ENCODE data around the gene ARHGAP8.

Gene ARHGAP8

DNA sequence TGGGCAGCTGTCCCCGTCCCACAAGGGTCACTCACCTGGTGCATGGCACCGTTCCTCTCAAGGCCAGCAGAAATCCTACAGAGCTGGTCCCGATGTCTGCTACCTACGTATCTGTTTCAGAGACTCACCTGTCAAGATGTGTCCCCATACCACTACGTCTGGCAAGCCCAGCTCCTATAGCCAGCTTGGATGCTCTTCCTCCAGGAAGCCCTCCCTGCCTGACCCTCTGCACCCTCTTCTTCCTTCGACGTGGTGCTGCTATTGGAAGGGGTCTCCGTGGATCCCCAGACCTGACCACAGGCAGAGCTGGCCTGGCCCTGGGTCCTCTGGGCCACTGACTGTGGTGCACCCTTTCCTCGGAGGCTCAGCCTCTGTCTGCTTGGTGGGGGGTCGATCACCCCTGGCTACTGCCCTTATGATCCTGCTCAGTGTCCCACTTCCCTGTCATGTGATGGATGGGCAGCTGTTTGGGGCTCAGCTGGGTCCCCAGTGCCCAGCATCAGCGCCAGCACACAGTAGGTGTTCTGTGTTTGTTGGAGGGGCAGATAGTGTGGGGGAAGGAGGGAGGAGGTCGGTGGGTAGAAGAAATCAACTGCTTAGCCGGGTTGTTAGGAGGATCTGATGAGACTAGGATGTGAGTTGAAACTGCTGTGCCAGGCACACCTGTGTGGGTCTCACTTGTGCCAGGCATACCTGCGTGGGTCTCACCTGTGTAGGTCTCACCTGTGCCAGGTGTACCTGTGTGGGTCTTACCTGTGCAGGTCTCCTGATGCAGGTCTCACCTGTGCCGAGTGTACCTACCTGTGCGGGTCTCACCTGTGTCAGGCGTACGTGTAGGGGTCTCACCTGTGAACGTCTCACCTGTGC is 21.7 kb upstream of the ARHGAP8 start:
- no peak for DNase-seq (ENCODE audit: low read depth in 1 of 2, low spot score in 1 of 2)
- H3K27ac ChIP-seq (replicated peaks): no peak overlapping the region
- TF ChIP-seq, protein P1, sequence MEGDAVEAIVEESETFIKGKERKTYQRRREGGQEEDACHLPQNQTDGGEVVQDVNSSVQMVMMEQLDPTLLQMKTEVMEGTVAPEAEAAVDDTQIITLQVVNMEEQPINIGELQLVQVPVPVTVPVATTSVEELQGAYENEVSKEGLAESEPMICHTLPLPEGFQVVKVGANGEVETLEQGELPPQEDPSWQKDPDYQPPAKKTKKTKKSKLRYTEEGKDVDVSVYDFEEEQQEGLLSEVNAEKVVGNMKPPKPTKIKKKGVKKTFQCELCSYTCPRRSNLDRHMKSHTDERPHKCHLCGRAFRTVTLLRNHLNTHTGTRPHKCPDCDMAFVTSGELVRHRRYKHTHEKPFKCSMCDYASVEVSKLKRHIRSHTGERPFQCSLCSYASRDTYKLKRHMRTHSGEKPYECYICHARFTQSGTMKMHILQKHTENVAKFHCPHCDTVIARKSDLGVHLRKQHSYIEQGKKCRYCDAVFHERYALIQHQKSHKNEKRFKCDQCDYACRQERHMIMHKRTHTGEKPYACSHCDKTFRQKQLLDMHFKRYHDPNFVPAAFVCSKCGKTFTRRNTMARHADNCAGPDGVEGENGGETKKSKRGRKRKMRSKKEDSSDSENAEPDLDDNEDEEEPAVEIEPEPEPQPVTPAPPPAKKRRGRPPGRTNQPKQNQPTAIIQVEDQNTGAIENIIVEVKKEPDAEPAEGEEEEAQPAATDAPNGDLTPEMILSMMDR (IDR thresholded peaks at IDR 0.05; ENCODE audit: insufficient read depth, low read length): no peak
- TF ChIP-seq POLR2AphosphoS5 (IDR thresholded peaks at IDR 0.05; ENCODE audit: low read depth) (no peak), GABPA (IDR thresholded peaks at IDR 0.05; ENCODE audit: low read depth) (no peak), SPI1 (IDR thresholded peaks at IDR 0.05; ENCODE audit: borderline replicate concordance, low read depth) (no peak)
- TF ChIP-seq, protein P2, sequence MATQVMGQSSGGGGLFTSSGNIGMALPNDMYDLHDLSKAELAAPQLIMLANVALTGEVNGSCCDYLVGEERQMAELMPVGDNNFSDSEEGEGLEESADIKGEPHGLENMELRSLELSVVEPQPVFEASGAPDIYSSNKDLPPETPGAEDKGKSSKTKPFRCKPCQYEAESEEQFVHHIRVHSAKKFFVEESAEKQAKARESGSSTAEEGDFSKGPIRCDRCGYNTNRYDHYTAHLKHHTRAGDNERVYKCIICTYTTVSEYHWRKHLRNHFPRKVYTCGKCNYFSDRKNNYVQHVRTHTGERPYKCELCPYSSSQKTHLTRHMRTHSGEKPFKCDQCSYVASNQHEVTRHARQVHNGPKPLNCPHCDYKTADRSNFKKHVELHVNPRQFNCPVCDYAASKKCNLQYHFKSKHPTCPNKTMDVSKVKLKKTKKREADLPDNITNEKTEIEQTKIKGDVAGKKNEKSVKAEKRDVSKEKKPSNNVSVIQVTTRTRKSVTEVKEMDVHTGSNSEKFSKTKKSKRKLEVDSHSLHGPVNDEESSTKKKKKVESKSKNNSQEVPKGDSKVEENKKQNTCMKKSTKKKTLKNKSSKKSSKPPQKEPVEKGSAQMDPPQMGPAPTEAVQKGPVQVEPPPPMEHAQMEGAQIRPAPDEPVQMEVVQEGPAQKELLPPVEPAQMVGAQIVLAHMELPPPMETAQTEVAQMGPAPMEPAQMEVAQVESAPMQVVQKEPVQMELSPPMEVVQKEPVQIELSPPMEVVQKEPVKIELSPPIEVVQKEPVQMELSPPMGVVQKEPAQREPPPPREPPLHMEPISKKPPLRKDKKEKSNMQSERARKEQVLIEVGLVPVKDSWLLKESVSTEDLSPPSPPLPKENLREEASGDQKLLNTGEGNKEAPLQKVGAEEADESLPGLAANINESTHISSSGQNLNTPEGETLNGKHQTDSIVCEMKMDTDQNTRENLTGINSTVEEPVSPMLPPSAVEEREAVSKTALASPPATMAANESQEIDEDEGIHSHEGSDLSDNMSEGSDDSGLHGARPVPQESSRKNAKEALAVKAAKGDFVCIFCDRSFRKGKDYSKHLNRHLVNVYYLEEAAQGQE (IDR thresholded peaks at IDR 0.05; ENCODE audit: insufficient replicate concordance, low read depth): no peak
- H3K27me3 ChIP-seq (ENCODE audit: insufficient read depth, poor library complexity, severe bottlenecking): no peaks in the 10 kb centered on the region
- H3K4me3 ChIP-seq (replicated peaks; ENCODE audit: insufficient read depth, low read length): no peak overlapping the region

DNA sequence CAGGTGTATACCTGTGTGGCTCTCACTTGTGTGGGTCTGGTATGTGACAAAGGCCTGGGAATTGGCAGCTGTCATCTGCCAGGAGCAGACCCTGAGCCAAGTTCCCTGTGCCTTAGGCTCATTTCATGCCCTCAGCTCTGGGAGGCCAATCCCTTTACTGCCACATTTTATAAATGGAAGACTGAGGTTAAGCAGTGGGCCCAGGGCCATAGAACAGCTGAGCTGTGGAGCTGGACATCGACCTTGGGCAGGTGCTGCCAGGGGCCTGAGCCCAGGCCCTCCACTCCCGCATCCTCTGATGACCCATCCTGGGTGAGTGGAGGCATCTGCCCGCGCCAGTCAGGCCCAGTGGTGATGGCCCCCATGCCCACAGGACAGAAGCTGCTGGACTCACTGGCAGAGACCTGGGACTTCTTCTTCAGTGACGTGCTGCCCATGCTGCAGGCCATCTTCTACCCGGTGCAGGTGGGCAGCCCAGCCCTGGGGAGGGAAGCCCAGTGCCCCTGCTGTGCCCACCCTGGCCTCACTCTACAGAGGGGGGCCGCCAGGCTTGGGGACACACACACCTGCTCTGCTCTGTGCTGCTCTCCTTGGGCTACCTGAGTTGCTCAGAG is 20.9 kb upstream of the ARHGAP8 start:
- Histone ChIP-seq H3K27me3 (ENCODE audit: insufficient read depth, poor library complexity, severe bottlenecking) (no peaks in the 10 kb centered on the region), H3K27ac (replicated peaks) (no peak overlapping the region), H3K4me3 (replicated peaks; ENCODE audit: insufficient read depth, low read length) (no peak overlapping the region)
- DNase-seq (ENCODE audit: low read depth in 1 of 2, low spot score in 1 of 2): no peak
- TF ChIP-seq, protein P1 (IDR thresholded peaks at IDR 0.05; ENCODE audit: insufficient read depth, low read length): no peak
- TF ChIP-seq GABPA (IDR thresholded peaks at IDR 0.05; ENCODE audit: low read depth) (no peak), POLR2AphosphoS5 (IDR thresholded peaks at IDR 0.05; ENCODE audit: low read depth) (no peak), SPI1 (IDR thresholded peaks at IDR 0.05; ENCODE audit: borderline replicate concordance, low read depth) (no peak)
- TF ChIP-seq, protein P2 (IDR thresholded peaks at IDR 0.05; ENCODE audit: insufficient replicate concordance, low read depth): no peak

DNA sequence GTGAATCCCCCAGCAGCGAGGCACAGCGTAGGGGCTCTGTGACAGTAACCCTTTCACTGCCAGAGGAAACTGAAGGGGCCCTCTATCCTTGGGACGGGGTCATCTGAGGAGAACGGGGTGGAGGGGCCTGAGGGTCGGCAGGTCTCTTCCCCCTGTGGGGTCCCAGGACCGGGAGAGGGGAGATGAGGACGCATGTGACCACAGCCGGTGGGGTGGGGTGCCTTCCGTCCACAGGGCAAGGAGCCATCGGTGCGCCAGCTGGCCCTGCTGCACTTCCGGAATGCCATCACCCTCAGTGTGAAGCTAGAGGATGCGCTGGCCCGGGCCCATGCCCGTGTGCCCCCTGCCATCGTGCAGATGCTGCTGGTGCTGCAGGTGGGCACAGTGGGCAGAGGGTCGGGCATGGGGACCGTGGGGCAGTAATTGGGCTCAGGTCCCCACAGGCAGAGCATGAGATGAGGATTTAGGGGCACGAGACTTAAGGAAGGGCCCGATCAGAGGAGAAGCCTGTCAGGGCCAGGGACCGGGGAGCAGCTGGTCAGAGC is 20.3 kb upstream of the ARHGAP8 start:
- H3K4me3 ChIP-seq (replicated peaks; ENCODE audit: insufficient read depth, low read length): no peak overlapping the region
- H3K27ac ChIP-seq (replicated peaks): no peak overlapping the region
- TF ChIP-seq SPI1 (IDR thresholded peaks at IDR 0.05; ENCODE audit: borderline replicate concordance, low read depth) (no peak), GABPA (IDR thresholded peaks at IDR 0.05; ENCODE audit: low read depth) (no peak), POLR2AphosphoS5 (IDR thresholded peaks at IDR 0.05; ENCODE audit: low read depth) (no peak)
- TF ChIP-seq, protein P1 (IDR thresholded peaks at IDR 0.05; ENCODE audit: insufficient read depth, low read length): no peak
- TF ChIP-seq, protein P2 (IDR thresholded peaks at IDR 0.05; ENCODE audit: insufficient replicate concordance, low read depth): no peak
- no peaks in the 10 kb centered on the region for H3K27me3 ChIP-seq (ENCODE audit: insufficient read depth, poor library complexity, severe bottlenecking)
- no peak for DNase-seq (ENCODE audit: low read depth in 1 of 2, low spot score in 1 of 2)

Measured in HL-60 (cell line).